HUES48 (cell line): Measurements from ENCODE around the gene MED10.

Experiments used
- H3K27ac ChIP-seq: one replicate; pipeline ENCODE4 v1.7.0; 2013; ENCODE audit warnings: low read depth, low read length, inconsistent platforms
- H3K27me3 ChIP-seq: 2 replicates; pipeline ENCODE4 v1.6.1; 2013; ENCODE audit warnings: mild to moderate bottlenecking, low read length; ENCODE audit not compliant: control insufficient read depth, insufficient read depth
- H3K36me3 ChIP-seq: 2 replicates; pipeline ENCODE4 v1.6.1; 2013; ENCODE audit warnings: low read length; ENCODE audit not compliant: control insufficient read depth, insufficient read depth
- H3K4me1 ChIP-seq: 2 replicates; pipeline ENCODE4 v1.6.1; 2013; ENCODE audit warnings: mild to moderate bottlenecking, low read length; ENCODE audit not compliant: control insufficient read depth, insufficient read depth
- H3K4me3 ChIP-seq: 2 replicates; pipeline ENCODE4 v1.5.1; 2013; ENCODE audit warnings: mild to moderate bottlenecking, low read depth, low read length
- H3K9ac ChIP-seq: 2 replicates; pipeline ENCODE4 v1.6.1; 2013; ENCODE audit warnings: mild to moderate bottlenecking, low read depth, low read length, moderate library complexity
- H3K9me3 ChIP-seq: 2 replicates; pipeline ENCODE4 v1.6.1; 2013; ENCODE audit warnings: low read length; ENCODE audit not compliant: control insufficient read depth, insufficient read depth

The MED10 gene

DNA sequence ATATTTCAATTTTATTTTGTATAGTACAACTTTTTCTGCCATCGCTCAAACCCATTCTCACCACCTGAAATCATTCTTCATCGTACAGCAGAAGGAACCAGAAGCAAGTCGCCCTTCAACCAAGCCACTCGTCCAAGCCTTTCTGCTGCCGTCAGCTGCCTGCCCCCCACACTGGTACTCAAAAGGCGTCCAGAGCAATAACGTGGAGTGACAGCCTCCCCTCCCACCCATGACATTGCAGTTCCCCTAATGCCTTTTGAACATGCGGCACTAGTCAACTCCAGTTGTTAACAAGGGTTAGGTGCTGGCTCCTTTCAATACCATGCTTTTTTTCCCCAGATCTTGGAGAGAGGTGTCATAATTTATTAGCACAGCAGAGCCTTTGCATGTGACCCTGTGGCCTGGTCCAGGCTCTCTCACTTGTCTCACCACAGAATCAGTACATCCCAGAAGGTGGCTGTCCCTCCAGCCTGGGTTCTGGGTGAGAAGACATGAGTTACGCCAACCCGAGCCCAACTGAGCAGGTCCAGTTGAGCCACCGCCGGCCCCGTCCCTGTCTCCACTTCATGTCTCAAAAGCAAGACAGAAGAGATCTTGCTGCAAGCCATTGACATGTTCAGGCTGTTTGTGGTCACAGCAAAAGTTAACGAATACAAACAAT lies 20.4 kb upstream of the MED10 start:
- Histone ChIP-seq H3K4me1 (no peaks in the 10 kb centered on the region), H3K27me3 (no peaks in the 10 kb centered on the region), H3K4me3 (no peak overlapping the region), H3K36me3 (no peaks in the 10 kb centered on the region), H3K27ac (no peak overlapping the region), H3K9ac (no peak overlapping the region), H3K9me3 (no peaks in the 10 kb centered on the region)

DNA sequence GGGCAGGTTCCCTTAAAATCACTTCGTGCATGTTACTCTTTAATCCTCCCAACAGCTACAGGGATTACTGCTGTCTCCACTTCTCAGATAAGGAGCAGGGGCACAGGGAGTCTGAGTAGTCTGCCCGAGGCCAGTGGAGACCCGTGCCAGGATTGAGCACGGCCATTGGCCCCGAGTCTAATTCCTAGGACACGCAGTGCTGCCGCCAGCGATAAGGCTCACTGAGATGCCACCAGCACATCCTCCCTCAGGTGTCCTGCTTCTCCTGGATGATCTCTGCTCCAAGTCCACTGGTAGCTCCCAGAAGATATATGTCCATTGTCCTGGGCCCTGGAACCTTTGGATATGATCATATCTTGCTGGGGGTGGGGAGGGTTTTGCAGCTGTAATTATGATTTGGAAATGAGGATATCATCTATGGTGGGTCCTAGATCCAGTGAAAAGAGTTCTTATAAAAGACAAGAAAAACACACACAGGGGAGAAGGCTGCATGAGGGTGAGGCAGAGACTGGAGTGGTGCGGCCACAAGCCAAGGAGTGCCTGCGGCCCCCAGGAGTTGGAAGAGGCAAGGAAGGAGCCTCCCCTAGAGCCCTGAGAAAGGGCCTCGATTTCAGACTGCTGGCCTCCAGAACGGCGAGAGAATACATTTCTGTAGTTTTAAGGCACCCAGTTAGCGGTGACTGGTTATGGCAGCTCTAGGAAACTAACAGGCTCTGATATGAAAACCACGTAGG lies 19.4 kb upstream of the MED10 start:
- Histone ChIP-seq H3K36me3 (no peaks in the 10 kb centered on the region), H3K9me3 (no peaks in the 10 kb centered on the region), H3K4me3 (no peak overlapping the region), H3K4me1 (no peaks in the 10 kb centered on the region), H3K27ac (no peak overlapping the region), H3K9ac (no peak overlapping the region), H3K27me3 (no peaks in the 10 kb centered on the region)

DNA sequence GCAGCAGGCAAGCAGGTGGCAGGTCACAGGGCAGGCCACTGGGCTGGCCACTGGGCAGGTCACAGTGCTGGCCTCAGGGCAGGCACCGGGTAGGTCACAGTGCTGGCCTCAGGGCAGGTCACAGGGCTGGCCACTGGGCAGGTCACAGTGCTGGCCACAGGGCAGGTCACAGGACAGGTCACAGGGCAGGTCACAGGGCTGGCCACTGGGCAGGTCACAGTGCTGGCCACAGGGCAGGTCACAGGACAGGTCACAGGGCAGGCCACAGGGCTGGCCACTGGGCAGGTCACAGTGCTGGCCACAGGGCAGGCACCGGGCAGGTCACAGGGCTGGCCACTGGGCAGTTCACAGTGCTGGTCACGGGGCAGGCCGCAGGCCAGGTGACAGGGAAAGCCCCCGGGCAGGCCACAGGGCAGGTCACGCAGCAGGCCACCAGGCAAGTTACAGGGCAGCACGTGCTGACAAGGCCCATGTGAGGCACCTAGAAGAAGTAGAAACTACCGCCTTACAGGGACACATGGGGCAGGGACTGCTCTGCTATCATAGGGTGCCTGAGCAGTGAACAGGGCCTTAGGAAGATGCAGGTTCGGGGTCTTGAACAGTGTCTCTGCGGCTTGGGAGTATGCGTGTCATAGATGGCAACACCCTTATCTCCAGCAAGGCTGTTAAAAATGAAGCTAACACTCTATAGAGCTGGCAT lies 18.6 kb upstream of the MED10 start:
- Histone ChIP-seq H3K27ac (no peak overlapping the region), H3K9ac (no peak overlapping the region), H3K4me3 (no peak overlapping the region), H3K27me3 (no peaks in the 10 kb centered on the region), H3K36me3 (no peaks in the 10 kb centered on the region), H3K9me3 (no peaks in the 10 kb centered on the region), H3K4me1 (no peaks in the 10 kb centered on the region)

GRCh38 chr5:6396043-6396442 lies 17.7 kb upstream of the MED10 start:
- no peak overlapping the region for H3K27ac ChIP-seq
- no peak overlapping the region for H3K4me3 ChIP-seq
- H3K9ac ChIP-seq, result no peak overlapping the region
- H3K27me3 ChIP-seq, result no peaks in the 10 kb centered on the region
- H3K9me3 ChIP-seq, result no peaks in the 10 kb centered on the region
- H3K4me1 ChIP-seq, result no peaks in the 10 kb centered on the region
- H3K36me3 ChIP-seq, result no peaks in the 10 kb centered on the region

- Histone ChIP-seq H3K4me3 (no peak overlapping the region), H3K9ac (no peak overlapping the region), H3K36me3 (no peaks in the 10 kb centered on the region), H3K27ac (no peak overlapping the region), H3K9me3 (no peaks in the 10 kb centered on the region), H3K27me3 (no peaks in the 10 kb centered on the region), H3K4me1 (no peaks in the 10 kb centered on the region)
Observed at GRCh38 chr5:6395621-6396020, 17.3 kb upstream of the MED10 start.

GRCh38 chr5:6395102-6395445 lies 16.7 kb upstream of the MED10 start:
- H3K27me3 ChIP-seq, result no peaks in the 10 kb centered on the region
- H3K4me3 ChIP-seq, result no peak overlapping the region
- H3K27ac ChIP-seq, result no peak overlapping the region
- no peaks in the 10 kb centered on the region for H3K9me3 ChIP-seq
- H3K36me3 ChIP-seq, result no peaks in the 10 kb centered on the region
- H3K4me1 ChIP-seq, result no peaks in the 10 kb centered on the region
- no peak overlapping the region for H3K9ac ChIP-seq

GRCh38 chr5:6394429-6395101 lies 16.2 kb upstream of the MED10 start:
- Histone ChIP-seq H3K9ac (no peak overlapping the region), H3K4me3 (no peak overlapping the region), H3K36me3 (no peaks in the 10 kb centered on the region), H3K27ac (no peak overlapping the region), H3K4me1 (no peaks in the 10 kb centered on the region), H3K9me3 (no peaks in the 10 kb centered on the region), H3K27me3 (no peaks in the 10 kb centered on the region)

DNA sequence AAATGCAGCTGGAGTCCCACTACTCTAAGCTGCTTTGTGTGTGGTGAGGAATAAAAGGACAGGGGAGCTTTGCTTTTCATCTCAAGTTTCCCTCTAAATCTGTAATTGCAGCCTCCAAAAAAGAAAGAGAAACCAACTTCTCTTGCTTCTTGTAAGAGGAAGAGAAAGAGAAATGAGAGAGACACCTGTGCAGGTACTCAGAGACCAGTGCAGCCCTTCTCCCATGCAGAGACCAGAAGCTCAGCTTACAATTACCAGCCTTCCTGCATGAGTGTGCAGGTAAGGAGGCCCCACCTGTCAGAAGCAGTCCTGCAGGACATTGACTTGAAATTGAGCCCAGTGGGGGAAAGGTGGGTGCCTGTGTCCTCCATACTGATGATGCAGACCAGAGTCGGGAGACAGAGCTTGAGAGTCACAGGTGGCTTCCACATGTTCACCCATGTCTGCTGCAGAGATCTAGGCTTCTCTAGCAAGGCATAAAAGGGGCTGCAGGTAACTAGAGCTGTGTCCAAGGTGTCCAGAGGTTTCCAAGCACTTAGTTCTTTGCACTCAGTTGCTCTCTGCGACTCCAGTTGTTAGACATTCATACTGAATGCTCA lies 15.3 kb upstream of the MED10 start:
- H3K36me3 ChIP-seq, result no peaks in the 10 kb centered on the region
- H3K27ac ChIP-seq, result no peak overlapping the region
- no peaks in the 10 kb centered on the region for H3K9me3 ChIP-seq
- H3K4me3 ChIP-seq, result no peak overlapping the region
- H3K27me3 ChIP-seq, result no peaks in the 10 kb centered on the region
- H3K4me1 ChIP-seq, result no peaks in the 10 kb centered on the region
- H3K9ac ChIP-seq, result no peak overlapping the region

- H3K4me1 ChIP-seq, result no peaks in the 10 kb centered on the region
- H3K9ac ChIP-seq, result no peak overlapping the region
- no peak overlapping the region for H3K27ac ChIP-seq
- no peaks in the 10 kb centered on the region for H3K9me3 ChIP-seq
- H3K4me3 ChIP-seq, result no peak overlapping the region
- H3K36me3 ChIP-seq, result no peaks in the 10 kb centered on the region
- H3K27me3 ChIP-seq, result no peaks in the 10 kb centered on the region
Observed at GRCh38 chr5:6392561-6392960, 14.2 kb upstream of the MED10 start.

DNA sequence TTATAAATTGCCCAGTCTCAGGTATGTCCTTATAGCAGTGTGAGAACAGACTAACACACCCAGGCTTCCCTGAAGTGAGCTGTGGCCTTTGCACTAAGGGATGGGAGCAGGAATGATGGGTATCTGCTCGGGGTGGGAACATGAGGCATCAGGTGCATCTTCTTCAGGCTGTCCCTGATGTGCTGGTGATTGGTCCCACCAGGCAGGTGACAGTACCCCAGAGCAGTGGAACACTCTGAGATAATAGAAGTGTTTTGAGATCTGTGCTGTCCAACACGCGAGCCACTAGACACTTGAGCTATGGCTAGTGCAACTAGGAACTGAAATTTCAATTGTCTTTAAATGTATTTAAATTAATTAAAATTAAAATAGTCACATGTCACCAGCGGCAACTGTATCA lies 12.8 kb upstream of the MED10 start:
- Histone ChIP-seq H3K27me3 (no peaks in the 10 kb centered on the region), H3K4me3 (no peak overlapping the region), H3K9ac (no peak overlapping the region), H3K9me3 (no peaks in the 10 kb centered on the region), H3K27ac (no peak overlapping the region), H3K36me3 (no peaks in the 10 kb centered on the region), H3K4me1 (no peaks in the 10 kb centered on the region)
